NCI-H82 (cell line): ENCODE results near the gene PTPRG.

Source experiments
- DNase-seq: peaks from one replicate; lab custom pipeline; 2025; lab: John Stamatoyannopoulos, UW

The PTPRG gene

DNA sequence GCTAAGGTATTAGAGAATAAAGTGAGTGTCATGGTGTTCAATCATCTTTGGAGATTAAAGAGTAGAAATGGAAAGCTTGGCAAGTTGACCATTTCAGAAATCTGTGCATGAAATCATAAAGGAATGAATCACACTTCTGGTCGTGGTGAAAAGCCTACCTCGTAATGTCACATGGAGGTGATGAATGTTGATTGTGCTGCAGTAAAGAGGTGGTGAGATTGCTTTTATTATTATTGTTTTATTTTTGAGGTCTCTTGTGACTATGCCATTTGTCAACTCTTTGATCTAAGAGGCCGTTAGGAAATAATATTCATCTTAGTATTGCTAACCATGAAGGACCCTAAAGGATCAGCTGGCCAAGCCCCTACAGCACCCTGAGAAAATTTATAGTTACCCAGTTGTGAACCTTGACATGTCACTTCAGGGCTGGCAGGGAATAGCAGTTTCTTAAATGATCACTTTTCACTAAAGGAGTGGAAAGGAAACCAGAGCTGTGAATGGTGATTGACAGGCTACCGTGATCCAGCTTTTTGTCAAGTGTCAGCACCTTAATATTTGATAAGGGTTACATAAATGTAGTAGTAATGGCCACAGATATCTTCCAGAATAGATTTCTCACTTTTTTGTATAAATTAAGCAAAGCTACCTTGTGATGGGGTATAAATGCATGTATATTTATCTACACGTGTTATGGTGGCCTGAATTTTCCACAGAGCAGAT, 203.9 kb downstream of the PTPRG start:
- DNase-seq = no peak

DNA sequence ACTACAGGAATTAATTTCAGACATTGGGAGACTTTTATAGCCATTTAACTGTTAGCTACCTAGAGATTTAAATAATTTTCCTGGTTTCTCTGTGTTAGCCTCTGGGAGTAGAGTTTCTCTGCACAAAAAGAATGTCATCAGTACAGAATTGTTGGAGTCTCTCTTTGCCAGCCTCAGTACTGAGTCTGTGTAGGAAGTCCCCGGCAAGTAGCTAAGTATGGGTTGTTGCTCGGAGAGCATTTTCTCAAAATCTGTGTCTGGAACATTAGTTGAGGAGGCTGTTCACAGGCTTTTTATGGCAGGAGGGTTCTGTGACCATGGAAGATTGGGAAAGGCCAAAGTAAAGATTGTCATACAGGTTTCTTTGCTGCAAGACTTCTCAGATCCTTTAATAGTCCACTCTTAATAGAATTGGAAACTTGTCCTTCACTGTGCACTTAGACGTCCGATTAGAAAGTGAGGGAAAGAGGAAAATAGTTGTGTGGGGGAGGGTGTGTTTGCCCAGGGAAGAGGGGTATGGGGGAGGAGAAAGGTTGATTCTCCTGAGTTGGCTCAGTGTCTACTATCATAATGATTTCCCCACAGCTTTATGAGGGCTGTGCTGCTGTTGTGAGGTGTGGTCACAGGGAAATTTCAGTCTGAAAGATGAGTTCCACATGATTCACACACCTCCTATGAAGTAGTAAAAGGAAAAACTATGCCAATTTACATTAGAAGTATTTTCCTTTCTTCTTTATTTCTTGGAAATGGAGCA, 207.1 kb downstream of the PTPRG start:
- no peak for DNase-seq

DNA sequence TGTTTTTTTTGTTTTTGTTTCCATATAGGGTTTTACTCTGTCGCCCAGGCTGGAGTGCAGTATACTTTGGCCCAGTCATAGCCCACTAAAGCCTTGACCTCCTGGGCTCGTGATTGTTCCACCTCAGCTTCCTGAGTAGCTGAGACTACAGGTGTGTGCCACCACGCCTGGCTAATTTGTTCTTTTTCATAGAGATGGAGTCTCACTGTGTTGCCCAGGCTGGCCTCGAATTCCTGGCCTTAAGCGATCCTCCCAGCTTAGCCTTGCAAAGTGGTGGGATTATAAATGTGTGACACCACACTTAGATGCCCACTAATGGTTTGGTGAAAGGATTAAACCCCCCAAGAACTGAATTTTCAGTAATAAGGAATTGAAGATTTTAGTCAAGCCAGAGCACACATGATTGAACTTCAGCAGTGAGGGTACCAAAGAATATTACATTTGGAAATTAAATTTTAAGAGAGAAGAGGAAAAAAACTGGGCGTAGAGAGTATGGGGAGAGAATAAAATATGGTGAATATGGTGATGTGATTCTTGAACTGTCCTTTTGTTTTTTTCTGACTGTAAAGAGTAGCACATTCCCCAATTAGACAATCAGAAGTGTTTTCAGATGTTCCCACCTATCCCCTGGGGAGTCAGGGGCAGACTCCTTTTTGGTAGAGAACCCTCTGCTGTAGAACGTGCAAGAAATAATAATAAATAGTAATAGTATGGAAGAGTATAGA, 208.1 kb downstream of the PTPRG start:
- no peak for DNase-seq

DNA sequence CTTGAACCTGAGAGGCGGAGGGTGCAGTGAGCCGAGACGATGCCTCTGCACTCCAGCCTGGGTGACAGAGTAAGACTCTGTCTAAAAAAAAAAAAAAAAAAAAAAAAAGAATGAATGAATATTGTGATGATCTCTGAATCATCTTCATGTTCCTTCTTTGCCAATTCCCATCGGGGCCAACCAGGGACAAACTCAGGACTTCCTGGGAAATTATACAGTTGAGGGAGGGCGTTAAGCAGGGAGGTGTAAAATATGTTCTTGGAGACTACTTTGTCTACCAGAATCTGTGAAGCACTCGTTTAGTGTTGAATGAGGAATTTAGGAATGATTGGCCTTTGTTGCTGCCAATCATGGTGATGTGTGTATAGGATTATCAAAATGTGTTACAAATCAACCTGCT, 210.6 kb downstream of the PTPRG start:
- DNase-seq = no peak

DNA sequence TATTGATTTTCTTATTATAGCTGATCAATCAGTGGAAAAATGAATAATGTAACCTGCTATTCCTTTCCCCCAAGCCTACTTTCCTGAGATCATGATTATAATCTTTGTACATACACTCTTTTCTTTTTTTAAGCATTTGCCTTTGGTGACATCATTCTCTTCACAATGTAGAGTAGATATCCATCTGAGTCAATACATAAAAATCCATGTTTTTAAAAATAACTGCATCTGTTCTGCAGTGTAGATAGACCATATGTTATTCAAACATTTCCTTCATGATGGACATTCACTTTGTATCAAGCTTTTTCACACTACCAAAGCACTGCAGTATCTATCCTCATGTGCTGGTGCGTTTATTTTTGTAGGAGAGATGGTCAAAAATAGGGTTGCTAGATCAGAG, 211.1 kb downstream of the PTPRG start:
- DNase-seq = no peak

DNA sequence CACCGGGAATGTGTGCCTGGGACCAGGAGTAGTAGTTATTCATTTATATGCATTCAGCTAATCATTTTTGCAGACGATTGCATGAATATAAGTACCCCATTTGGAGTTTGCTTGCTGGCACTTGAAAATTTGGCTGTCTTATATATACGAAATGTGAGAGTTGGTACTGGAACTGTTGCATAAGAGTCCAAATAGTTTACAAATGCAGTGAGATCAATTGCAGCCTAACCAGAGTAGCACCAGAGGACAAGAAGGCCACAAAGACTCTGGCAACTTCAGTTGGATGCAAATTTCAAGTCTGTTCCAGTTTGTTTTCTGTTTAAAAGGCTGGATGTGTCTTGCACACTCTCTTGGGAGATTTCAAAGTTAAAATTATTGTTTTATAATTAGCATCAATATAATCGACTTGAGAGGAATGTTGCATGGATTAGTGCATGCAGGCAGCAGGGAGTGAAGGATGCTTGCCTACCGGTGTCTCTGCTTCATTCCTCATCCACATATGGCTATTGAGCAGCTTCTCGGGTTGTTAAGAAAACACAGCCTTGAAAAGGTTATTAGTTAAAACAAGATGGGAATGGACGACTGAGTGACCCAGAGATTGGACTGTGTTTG, 213.0 kb downstream of the PTPRG start:
- no peak for DNase-seq

DNA sequence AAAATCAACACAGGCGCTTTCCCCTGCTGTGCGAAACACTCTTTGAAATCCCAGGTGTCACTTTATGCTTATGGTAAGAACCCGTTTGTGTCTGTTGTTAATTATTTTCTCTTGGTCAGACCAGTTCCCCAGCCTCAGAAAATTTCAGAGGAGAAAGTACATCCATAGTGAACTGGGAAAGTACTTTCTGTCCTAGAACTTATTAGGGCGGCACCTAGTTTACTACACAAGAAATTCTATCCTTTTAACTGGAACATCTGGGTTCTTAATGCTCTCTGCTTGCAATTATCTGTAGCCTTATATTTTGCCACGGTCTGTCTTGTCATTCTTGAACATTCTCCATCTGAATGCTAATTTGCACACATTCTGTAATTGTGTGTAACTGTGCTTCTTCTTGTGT, 215.0 kb downstream of the PTPRG start:
- no peak for DNase-seq

DNA sequence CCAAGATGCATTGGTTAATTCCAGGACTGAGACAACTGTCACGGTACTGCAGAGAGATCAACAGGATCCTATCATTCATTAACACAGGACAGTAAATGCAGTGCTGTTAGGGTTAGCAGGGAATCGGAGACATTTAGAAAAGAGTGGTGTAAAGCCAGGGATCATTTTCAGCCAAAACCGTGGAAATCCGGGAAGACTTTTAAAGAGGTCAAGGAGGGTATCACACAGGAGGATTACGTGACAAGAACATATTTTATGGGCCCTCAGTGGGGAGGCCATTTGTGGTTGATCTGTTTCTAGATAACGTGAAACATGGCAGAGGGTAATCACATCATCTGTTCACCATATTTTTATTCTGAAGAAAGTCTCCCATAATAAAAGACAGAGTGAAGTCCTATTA, 216.1 kb downstream of the PTPRG start:
- no peak for DNase-seq

DNA sequence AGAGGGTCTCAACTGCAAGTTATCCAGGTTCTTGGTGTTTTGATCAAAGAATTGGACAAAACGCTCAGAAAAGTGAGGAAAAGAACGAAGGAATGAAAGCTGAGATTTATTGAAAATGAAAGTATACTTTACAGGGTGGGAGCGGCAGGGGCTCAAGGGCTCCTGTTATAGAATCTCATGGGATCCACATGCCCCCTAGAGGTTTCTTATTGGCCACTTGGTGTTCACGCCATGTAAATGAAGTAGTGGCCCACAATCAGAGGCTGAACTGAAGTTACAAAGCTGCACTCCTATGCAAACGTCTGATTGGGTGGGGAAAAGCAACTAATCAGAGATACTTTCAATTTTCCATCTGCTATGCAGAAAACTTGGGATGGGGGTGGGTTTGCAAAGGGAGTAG, 216.7 kb downstream of the PTPRG start:
- peak; percentile 25 for DNase-seq

DNA sequence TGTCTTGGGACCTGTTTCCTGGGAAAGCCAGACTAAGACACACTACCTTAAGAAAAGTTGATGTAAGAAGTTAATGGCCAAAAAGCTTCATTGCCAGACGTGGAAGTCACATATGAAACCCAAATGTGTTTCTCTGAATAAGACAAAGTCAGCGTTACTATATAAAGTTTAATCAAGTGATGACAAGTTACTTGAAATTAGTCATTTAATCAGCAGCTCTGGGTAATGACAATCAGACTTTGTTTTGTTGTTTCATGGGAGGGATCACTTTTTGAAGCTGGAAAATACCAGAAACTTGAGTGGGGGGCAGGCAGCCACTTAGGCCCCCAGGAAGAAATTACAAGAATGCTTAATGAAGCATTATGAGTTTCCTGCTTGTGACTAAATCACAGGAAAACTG, 218.6 kb downstream of the PTPRG start:
- no peak for DNase-seq

DNA sequence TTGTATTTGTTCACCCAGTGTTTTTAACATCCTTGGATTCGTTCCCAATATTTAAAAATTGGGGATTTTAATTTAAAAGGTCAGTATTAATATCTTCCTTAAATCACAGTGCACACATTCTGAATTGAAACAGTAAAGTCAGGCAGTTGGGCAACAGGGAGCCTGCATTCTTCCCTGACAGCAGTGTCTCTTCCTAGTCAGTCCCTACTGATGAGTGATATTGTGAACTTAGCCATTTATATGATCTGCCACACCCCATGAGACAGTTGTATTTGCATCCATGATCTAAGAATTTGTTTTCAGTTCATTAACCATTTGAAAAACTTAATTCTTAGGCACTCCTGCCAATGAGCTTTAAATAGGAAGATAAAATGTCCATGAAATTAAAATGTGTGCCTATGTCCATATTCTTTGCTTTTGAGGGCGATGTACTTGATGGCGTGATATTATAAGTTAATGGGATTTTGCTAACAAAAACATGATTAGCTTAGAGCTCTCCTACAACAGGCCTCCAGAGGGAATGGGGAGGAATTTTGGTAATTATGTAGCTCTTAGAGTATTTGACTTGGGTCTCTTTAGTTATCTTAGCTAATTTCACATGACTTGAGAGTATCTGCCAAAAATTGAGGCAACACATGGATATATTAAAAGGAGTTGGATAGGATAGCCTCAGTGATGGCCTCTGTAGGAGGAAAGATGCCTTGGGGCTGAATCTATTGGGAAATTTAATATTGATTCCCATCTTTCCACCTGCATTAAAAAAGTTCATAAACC, 219.3 kb downstream of the PTPRG start:
- DNase-seq = no peak

DNA sequence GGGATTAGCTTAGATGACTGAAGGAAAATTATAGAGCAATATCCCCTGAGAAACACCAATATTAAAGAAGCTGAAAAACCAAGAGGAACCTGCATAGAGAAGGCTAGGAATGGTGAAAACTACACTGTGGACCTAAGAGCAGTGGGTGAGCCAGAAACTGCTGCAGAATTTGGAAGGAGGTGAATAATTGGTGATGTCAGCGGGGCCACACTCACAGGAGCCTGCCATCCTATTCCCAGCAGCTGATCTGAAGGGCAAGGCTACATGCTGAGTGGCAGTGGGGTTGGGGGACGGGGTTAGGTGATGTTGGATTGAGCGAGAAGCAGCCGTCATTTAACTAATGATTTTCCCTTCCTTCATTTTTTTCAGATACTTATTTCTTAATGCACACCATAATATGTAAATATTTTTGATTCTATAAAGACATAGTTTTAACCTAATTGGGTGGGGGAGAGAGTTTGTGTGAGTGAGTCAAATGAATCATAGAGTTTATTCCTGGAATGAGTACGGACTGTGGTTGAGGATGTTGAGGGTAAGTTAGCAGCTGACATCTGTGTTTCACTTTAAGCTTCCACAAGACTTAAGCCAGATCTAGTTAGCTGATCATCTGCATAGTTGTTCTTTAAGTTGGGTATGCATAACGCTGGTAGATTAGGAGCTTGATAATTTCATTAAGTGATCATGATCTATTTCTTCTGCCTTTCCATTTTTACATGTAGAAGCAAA, 222.8 kb downstream of the PTPRG start:
- DNase-seq = peak; percentile 85

DNA sequence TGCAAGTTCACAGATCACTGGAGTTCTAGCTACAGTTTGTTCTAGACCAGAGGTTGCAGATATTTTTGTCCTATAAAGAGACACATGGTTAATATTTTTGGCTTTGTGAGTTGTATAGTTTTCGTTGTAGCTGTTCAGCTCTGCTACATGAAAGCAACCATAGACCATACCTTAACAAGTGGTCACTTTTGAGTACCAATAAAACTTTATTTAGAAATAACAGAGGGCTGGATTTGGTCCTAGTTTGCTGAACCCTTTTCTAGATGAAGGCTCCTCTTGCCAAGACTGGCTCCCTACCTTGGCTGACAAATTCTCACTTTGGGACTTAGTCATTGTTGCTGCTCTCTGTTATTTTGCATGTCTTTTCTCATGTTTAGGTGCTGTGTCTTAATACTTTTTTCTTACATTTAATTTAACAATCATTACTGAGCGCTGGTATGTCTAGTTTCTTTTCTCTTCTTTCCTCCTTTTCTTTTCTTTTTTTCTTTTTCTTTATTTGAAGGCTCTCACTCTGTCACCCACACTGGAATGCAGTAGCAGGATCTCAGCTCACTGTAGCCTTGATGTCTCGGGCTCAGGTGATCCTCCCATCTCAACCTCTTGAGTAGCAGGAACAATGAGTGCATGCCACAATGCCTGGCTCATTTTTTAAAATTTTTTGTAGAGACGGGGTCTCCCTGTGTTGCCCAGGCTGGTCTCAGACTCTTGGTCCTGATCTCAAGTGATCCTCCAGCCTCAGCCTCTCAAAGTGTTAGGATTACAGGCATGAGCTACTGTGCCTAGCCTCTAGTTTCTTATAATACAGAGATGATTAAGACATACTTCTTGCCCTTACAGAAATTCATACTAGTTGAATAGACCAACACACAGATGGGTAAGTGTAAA, 227.5 kb downstream of the PTPRG start:
- no peak for DNase-seq

DNA sequence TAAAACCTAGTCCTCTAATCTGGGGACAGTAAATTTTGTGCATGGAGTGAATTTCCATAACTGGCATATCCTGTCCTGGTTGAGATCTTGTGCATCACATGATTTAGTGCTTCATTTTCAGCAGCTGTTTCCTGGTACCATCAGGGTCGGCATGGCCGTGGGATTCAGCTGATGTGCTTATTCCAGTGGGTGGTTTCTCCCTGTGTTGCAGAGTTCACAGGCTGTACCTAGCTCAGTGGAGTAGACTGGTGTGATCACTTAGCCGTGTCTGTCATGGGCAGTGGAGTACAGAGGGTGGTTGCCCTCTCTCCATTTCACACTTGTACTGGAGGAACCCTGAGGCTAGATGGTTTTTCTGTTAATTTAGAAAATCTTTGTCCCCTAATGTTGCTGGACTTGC, 228.5 kb downstream of the PTPRG start:
- no peak for DNase-seq

DNA sequence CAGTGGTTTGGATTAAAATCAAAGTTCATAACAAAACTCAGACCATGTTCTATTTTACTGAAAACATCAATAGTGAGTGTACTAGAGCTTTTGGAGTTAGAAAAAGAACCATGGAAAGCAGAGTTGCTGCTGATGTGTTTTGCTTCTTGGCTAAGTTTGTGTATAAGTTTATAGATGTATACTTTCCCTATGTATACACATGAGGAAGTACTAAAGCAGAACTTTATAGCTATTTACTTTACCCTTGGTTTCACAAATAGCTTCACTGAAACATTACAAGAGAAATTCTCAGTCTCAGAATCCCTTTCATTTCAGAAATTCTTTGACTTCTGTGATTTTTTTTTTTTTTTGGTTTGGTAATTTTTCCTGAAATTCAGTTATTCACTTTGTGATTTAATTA, 229.0 kb downstream of the PTPRG start:
- DNase-seq = no peak

DNA sequence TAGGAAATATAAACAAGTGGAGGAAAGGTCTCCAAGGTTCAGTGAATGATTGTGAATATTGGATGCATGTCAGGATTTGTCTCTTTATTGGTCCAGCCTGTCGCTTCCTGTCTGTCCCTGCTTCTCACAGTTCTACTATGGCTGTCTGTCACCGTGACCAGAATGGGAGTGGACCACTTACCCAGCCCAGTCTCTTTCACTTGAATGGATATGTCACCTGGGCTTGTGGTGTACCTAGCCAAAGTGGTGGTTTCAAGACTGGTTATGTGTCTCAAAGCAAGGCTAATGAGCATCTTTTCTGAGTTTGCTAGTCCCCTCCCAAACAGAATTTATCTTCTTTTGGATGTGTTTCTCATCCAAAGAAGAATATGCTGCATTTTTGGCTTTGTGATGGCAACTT, 231.7 kb downstream of the PTPRG start:
- no peak for DNase-seq

DNA sequence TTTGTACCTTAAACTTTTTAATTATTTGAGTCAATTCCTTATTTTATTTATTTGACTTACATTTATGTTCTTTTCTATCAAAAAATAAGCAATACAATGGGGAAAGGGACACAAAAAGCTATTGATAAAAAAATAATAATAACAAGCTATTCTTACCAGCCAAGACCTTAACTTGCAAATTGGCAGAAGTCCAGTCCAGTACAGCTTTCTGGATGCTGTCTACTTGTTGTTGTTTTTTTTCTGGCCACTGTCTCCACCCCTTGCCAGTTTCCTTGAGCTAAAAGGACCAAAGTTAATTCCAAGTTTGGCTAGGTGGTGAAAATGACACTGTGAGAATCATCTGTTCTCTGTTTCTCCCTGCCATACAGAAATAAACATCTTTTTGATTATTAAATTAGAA, 232.2 kb downstream of the PTPRG start:
- no peak for DNase-seq

DNA sequence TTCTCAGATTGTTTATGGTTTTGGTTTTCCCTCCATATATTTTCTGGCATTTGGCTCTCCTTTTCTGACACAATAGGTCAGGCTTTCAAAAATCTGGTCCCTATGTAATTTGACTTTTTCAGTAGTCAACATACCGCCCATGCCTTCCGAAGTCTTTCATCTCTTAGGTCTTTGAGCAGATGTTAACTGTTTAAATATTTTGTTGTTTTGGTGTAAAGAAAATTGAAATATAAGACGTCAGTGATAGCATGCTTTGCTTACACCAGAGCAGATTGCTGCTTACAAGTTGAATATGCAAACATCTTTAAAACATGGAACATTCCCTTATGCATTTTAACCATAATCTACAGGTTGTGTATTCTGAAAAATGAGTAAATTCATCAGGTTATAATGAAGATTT, 233.0 kb downstream of the PTPRG start:
- no peak for DNase-seq

DNA sequence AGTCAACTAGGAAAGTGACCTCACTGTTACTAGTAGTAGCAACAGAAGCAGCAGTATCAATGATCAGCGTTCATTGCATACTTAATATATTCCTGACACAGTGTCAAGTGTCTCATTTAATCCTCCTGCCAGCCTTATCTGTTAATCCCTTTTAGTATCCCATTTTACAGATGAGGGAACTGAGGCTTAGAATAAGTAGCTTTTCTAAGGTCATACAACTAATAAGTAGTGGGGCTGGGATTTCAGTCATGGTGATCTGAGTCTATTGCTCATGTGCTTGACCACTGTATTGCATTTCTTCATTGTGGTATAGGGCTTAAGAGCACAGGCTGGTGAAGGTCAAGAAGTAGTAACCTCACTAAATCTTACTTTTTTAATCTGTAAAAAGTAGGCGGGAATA, 233.6 kb downstream of the PTPRG start:
- DNase-seq = peak; percentile 50

DNA sequence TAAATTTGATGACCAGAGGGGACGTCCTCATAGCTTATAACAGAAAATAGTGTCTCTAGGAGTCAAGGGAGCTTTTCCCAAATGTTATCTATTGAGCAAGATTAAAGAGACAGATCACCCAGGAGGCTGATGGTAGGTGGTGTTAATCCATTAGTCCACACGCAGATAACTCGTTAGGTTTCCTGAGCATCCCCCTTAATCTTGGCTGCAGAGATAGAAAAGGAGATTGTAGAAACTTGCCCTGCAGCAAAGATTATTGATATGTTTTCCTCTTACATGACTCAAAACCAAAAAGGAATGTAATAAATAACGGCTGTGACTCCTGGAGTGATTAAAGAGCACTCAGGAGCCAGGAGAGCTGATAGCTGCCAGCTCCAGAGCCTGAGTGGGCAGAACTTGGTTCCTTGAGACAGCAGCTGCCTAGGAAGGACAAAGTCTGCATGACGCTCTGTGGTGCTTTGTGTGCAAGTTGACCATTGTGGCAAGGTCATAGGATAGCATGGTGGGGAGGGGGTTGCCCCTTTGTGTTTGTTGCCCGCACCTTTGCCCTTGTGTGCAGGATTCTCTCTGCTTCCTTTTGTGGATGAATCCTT, 234.8 kb downstream of the PTPRG start:
- DNase-seq = peak; percentile 59
